Activated CD4-positive, alpha-beta T cell treated with anti-CD3 and anti-CD28 coated beads, Interleukin-2, amount 50 U/mL, for 4 hours (primary cell): ENCODE measurements around the gene MEDAG.

Source experiments
- DNase-seq, 2 experiments: peaks; one replicate each; pipeline ENCODE4 v3.0.0-alpha.2; 2020

Gene MEDAG

DNA sequence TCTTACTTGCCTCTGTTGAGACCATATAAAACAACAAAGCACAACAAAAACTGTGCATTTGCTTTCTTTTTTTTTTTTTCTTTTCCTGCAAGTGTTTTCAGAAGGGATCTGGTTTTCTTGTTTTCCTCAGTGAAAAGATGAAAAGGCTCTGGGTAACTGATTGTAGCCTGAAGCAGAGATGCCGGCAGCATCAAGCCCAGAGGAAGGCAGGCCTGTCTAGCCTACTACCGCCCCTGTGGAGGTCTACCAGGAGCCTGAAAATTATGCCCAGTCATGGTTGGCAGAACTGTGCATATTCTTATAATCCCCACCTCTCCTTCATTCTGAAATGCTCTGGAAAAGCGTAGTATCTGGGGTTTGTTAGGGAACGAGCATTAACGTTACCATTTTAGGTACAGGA is 32.6 kb upstream of the MEDAG start:
- no peak for DNase-seq

DNA sequence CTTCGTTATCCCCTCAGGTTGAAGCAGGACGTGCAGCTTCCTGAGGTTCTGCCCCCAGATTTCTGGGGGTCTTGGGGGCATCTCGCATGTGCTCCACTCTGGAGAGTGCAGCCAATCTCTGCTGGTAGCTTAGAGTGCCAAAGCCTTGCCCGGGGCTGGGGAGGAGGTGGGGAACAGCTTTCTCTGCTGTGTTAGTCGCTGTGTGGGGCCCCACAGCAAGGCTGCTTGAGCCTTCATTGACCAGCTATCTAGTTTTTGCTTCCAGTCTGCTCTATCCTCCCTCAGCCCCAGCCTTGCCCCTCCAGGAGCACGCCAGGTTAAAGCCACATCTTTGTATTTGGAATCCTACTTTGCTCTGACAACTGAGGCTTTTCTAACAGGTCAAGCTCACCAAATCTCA is 32.0 kb upstream of the MEDAG start:
- no peak for DNase-seq

DNA sequence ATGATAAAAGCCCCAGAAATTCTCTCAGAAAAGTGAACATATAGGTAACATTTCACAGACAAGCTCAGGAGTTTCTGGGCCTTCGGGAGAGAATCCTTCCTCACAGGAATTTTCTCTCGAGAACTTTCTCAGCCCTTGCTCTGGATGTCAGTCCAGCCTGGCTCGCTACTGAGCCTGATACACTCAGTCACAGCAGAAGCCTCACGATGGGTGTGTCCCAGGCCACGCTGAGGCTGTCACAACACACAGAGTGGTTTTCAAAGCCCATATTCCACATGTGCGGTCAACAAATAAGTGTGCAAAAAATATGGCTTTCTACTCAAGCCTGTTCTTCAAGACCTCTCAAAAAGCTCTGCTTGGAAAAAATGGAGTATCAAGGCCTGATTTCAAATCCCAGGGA is 31.5 kb upstream of the MEDAG start:
- DNase-seq: no peak

DNA sequence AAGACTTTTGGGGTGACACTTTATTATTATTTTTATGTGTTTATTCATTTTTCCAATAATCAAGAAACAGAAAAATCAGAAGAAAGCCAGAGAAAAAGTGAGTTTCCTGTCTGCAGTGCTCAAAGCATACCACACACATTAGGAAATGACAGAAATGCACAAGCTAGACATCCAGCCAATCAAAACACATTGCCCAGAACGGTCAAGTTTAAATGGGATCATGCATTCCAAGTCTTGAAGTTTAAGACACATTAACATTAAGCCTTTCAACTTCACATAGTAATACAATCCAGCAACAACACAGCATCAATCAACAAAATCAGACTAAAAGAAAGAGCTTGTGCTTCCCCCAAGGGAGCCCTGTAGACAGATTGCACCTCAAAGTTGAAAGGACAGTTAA is 28.7 kb upstream of the MEDAG start:
- no peak for DNase-seq

DNA sequence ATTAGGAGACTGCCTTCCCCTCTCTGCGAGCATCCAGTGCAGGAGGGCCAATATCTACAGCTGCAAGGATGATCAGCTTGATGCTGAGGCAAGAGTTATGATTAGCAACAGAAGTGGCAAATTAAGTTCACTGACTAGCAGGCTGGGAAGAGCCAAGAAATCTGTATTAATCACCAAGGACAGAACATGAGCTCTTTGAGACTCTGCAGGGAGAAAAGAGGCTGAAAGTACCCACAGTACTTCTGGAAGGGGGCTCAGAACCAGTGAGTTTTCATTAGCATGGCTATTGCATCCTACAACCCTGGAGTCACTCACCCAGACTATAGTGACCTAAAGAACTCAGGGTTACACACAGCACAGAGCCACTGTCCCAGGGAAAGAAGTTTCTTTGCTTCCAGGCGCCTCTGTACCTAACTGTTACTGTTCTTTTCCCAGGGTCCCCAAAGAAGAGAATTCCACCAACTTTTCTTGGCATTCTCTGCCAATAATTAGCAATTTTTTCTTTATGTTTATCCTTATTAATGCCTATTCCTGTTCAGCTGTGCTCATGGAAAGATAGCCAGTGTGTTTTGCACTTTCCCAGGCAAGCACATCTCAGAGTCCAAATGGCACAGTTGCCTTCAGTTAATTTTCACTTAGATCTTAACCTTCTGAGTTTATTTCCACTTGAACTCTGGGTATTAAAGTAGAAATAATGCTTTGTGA is 25.8 kb upstream of the MEDAG start:
- DNase-seq: no peak

DNA sequence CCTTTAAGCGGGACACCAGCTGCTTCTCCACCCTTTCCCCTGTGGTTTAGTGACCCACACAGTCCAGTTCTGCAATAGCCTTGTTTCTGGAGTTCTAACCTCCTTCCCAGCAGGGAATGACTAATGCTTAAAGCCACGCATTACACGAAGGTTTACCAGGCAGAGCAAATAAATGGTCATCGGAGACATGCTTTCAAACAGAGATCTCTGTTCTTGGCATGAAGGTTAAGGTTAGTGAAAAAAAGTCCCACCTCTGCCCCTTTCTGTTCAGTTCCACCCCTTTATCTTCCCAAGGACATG is 25.3 kb upstream of the MEDAG start:
- no peak for DNase-seq

- no peak for DNase-seq
These were observed 24.9 kb upstream of the MEDAG start for GRCh38 chr13:30881191-30881651.

DNA sequence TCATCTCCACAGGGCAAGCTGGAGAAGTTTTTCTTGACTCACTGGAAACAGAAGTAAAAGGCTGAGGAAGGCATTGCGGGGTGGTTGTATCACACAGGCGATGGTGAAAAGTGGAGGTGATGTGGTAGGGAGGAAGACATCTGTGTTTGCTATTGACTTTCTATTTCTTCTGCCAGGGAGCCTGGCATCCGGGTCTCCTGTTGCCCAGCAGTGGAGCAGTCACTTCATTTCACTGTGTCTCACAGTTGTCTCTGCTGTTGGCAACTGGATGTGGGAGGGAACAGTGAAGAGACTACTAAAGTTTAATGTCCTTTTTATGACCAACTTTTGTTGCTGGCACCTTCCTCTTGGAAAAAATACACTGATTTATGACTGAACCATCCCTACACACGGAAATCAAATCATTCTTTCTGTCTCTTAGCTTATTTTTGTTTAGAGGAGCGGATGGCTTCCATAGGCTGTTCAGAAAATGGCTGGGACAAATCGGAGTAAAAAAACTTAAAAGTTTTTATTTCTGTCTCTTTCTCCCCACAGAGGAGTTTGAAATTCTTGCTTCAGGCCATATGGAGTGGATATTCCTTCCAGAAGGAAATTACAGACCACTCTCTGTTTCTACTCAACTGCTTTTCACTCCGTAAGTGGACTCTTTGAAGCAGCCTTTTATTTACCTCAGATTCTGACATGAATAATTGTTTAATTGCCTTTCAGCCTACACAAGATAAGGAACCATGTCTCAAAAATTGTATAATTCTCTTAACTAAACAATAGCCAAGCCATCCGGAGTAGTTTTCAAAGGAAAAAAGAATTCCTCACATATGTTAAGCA is 23.8 kb upstream of the MEDAG start:
- no peak for DNase-seq

- DNase-seq: no peak
These were observed 22.9 kb upstream of the MEDAG start for GRCh38 chr13:30882996-30883766.

- DNase-seq: no peak
These were observed 21.5 kb upstream of the MEDAG start for GRCh38 chr13:30884543-30884942.

GRCh38 chr13:30889196-30889690 is 16.8 kb upstream of the MEDAG start:
- DNase-seq: no peak

DNA sequence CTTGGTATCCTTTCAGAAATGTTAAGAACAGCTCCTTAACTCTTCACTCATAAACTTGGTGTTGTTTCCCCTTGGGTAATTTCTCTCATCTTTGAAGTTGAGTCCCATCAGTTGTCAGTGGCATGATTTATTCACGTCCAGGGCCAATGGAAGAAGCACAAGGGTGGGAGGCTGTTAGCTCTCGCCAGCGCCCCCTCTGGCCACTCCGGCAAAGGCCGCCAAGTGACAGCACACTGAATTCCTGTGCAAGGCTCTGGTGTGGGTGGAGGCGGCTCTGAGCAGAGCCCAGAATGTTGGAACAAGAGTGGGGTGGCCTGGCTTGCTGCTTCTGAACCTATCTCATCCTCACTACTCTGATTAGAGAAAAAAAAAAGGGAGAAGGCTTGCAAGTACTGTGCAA is 13.1 kb upstream of the MEDAG start:
- no peak for DNase-seq

DNA sequence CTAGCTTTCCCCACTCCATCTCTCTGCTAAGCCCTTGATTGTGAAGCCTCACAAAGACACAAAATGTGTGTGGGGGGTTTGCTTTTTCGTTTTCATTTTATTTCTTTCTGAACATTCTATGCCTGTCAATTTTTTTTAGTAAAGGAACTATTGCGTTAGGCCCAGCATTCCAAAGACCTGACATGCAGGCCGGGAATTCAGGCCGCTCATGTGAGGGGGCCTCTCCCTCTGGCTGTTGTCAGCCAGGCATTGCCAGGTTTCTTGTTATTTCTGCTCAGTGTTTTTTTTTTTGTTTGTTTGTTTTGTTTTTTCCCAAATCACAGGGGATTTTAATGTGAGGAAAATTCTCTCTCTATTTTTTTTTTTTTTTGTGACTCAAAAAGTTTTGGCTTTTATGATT is 10.3 kb upstream of the MEDAG start:
- no peak for DNase-seq

DNA sequence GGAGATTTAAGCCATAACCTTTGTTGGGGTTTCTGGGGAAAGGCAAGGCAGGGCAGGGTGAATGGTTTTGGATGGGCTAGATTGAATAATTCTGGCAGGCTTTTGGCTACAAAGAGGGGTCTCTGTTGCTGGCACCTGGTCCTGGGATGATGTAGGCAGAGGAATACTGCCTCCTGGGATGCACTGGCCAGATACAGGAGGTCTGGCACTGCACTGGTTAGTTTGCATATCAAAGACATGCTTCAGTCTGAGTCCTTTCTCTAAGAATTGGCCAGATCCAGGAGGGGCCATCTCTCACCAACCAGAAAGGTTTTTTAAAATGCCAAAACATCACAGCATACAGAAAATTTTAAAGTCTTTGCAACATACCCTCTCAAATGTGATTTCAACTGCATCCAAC is 8.0 kb upstream of the MEDAG start:
- no peak for DNase-seq

GRCh38 chr13:30898678-30899241 is 7.3 kb upstream of the MEDAG start:
- DNase-seq: no peak

DNA sequence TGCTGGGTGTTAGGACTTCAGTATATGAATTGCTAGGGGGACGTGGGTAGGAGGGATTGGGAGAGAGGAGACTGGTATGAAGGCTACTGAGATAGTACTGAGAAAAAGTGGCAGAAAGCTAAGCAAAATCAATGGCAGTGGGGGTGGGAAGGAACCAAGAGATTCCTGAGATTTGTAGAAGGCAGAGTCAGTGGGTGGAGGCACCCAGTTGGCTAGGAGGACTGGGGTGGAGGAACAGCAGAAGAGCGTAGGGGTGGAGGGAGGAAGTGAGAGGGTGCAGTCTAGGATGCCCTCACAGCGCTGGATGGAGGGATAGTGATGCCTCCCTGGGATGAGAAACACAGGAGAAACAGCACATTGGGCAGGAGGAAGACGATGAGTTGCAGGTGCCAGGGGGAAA is 5.6 kb upstream of the MEDAG start:
- DNase-seq: no peak

DNA sequence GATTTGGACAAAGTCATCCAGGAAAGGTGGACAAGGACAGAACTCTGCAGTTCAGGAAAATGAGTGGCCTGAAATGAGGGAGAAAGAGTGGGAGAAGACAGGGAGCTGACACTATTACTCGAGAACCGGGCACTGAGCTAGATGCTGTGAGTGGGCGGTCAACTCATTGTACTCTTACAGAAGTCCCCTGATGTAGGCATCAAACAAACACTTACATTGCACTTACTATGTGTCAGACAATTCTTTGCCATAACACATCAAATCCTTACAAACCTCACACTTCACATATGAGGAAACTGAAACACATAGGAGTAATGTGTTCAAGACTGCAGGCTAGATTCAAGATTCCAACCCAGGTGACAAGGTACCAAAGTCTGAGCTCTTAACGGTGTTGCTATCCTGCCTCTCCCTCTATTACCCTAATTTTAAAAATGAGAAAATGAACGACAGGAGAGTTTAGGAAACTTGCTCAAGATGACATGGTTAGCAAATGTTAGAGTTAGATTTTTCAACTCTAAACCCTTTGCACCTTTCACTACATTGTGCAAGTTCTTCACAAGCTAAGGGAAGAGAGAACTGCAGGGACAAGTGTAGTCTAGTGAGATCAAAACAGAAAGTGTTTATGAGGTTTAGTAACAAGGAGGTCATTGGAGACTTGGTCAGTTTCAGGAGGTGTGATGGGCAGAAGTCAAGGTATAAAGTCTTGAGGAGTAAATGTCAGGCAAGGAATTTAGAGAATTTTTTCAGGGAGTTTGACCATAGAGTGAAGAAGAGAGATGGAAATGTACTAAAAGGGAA is 4.9 kb upstream of the MEDAG start:
- DNase-seq: no peak

DNA sequence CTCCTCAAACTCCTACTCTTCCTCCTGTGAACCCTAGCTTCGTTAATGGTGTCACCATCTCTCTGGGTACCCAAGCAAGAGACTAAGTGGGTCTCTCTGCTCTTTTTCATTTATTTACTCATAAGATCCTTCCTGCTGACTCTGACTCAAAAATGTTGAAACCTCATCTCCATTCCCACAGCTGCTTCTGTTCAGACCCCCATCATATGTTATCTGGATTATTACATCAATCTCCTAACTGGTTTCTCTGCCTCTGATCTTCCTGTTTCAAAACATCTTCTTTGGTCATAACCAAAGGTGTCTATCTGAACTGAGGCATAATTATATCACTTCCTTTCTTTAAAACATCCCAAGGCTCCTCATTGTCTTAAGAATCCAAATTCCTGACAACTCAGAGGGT is 2.0 kb upstream of the MEDAG start:
- no peak for DNase-seq

GRCh38 chr13:30906411-30907051 is 460 bp downstream of the MEDAG start:
- DNase-seq: no peak

- DNase-seq: no peak
These were observed 1.2 kb downstream of the MEDAG start for GRCh38 chr13:30907121-30907861.

DNA sequence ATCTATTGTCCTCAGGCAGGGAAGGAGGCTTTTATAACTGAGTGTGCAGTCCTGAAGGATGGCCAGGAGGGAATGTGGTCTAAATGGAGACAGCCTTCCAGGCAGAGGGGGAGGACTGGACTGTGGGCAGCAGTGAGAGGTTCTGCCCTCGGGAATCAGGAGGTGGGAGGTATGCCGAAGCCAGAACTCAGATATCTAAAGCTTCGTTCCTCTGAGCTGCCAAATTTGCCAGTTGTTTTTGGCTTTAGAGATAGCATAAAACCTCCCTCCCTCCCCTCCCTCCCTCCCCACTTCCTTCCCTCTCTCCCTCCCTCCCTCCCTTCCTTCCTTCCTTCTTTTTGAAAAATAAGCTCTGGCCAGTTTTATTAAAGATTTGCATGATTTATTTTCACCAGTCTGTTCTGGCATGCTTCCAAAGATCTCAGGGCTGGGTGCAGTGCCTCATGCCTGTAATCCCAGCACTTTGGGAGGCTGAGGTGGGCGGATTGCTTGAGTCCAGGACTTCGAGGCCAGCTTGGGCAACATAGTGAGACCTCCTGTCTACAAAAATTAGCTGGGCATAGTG is 2.4 kb downstream of the MEDAG start:
- DNase-seq: no peak
